GM12878 (cell line): Measurements from ENCODE around the gene CFAP47. TPM values are rescaled to one million over a fixed set of nuclear protein-coding genes. Genes with fewer than 3 reads are reported as not detected.

Experiments used
- CTCF ChIP-seq, 3 experiments: IDR thresholded peaks in 2 of 3; conservative IDR thresholded peaks in 1 of 3; 2 replicates each; pipeline ENCODE4 v1.5.1; 2011; ENCODE audit warnings: low read depth in 3 of 3, low read length in 3 of 3, mild to moderate bottlenecking in 3 of 3, control low read depth in 2 of 3, moderate library complexity in 2 of 3, inconsistent platforms in 1 of 3, mixed read lengths in 1 of 3; ENCODE audit not compliant: control insufficient read depth in 2 of 3, insufficient read depth in 1 of 3; ENCODE audit errors: extremely low read depth in 1 of 3
- E4F1 ChIP-seq: fragments of 450-650 bp; IDR thresholded peaks from 2 replicates; pipeline ENCODE4 v1.6.1; 2018; ENCODE audit warnings: borderline replicate concordance, mild to moderate bottlenecking; ENCODE audit not compliant: partially characterized antibody
- ETV6 ChIP-seq, 2 experiments: fragments of 450-650 bp in 1 of 2; IDR thresholded peaks in 1 of 2; conservative IDR thresholded peaks in 1 of 2; 2 replicates each; pipeline ENCODE4 v1.6.1; 2014; ENCODE audit warnings: antibody characterized with exemption in 1 of 2, borderline replicate concordance in 1 of 2, low read depth in 1 of 2, mild to moderate bottlenecking in 1 of 2, moderate library complexity in 1 of 2
- HCFC1 ChIP-seq: fragments of 150-350 bp; IDR thresholded peaks from 2 replicates; pipeline ENCODE4 v1.6.1; 2014; ENCODE audit warnings: low read length
- MYB ChIP-seq: fragments of 150-350 bp; IDR thresholded peaks from 2 replicates; pipeline ENCODE4 v1.6.1; 2014; ENCODE audit warnings: mild to moderate bottlenecking, low read depth, low read length, borderline replicate concordance
- PKNOX1 ChIP-seq: fragments of 450-650 bp; IDR thresholded peaks from 2 replicates; pipeline ENCODE4 v1.6.1; 2016; ENCODE audit warnings: mild to moderate bottlenecking
- PML ChIP-seq: IDR thresholded peaks from 2 replicates; pipeline ENCODE4 v1.6.1; 2012; ENCODE audit warnings: low read length, inconsistent platforms
- RAD51 ChIP-seq: fragments of 450-650 bp; IDR thresholded peaks from 2 replicates; pipeline ENCODE4 v1.6.1; 2016; ENCODE audit warnings: moderate library complexity, mild to moderate bottlenecking, inconsistent platforms
- ZBTB40 ChIP-seq: fragments of 450-650 bp; IDR thresholded peaks from 2 replicates; pipeline ENCODE4 v1.6.1; 2016; ENCODE audit warnings: mild to moderate bottlenecking, moderate library complexity, borderline replicate concordance
- ZSCAN29 ChIP-seq: fragments of 450-650 bp; IDR thresholded peaks from 2 replicates; pipeline ENCODE4 v1.6.1; 2017; ENCODE audit warnings: mild to moderate bottlenecking, moderate library complexity
- polyA plus RNA-seq, 11 experiments: library from polyadenylated mRNA; depleted of rRNA in 4 of 11; unstranded in 6 of 11; stranded (reverse) in 5 of 11; fragments of >200 nt; fragmentation: Nextera tagmentation in 4 of 11; fragmentation: Illumina TruSeq in 1 of 11; extraction: Ambion mirVana in 4 of 11; extraction: Trizol in 1 of 11; gene quantifications; 1 replicate in 1 of 11; 2 replicates in 10 of 11; pipeline versions ENCODE4 v1.2.1 to v1.2.3, GENCODE V29; 2011 to 2016; ENCODE audit warnings: inconsistent platforms in 2 of 11, missing spikeins in 2 of 11, low read depth in 1 of 11
- total RNA-seq, 4 experiments: library from RNA; depleted of rRNA in 3 of 4; stranded (reverse); fragments of >200 nt in 3 of 4; fragmentation: Illumina TruSeq in 1 of 4; extraction: Trizol in 1 of 4; gene quantifications; 2 replicates each; pipeline versions ENCODE4 v1.2.1 to v1.2.3, GENCODE V29; 2013 to 2021

Gene CFAP47
- total and polyA plus RNA-seq, 10 of the 15 experiments (the other 5 are each of a cell fraction or from before 2014, with no cell fraction given): 0.02 to 0.88 (median 0.06) TPM; not detected in 3

- TF ChIP-seq CTCF (IDR thresholded peaks at IDR 0.05 in 2 of 3, conservative IDR thresholded peaks at IDR 0.05 in 1 of 3; ENCODE audit: control insufficient read depth in 2 of 3, extremely low read depth in 1 of 3, insufficient read depth in 1 of 3, low read depth in 3 of 3, low read length in 3 of 3) (no peak), PML (no peak), ETV6 (conservative IDR thresholded peaks at IDR 0.05 in 1 of 2, IDR thresholded peaks at IDR 0.05 in 1 of 2; ENCODE audit: borderline replicate concordance in 1 of 2, low read depth in 1 of 2) (no peak), MYB (no peak), PKNOX1 (no peak), ZBTB40 (no peak), RAD51 (no peak), HCFC1 (no peak), E4F1 (no peak), ZSCAN29 (no peak)
Measured at GRCh38 chrX:36383495-36383894, 464.0 kb downstream of the CFAP47 start (continued).
